AG10803 (cell line): ENCODE measurements around the gene CDCA4.

Experiments used
- DNase-seq: peaks from one replicate; pipeline ENCODE4 v3.0.0; 2010; ENCODE audit warnings: low read depth
- H3K4me3 ChIP-seq: 2 replicates; pipeline ENCODE4 v1.5.1; 2011; ENCODE audit warnings: mild to moderate bottlenecking, low read length, control low read depth
- CTCF ChIP-seq: conservative IDR thresholded peaks from 2 replicates; pipeline ENCODE4 v1.5.1; 2011; ENCODE audit warnings: mild to moderate bottlenecking, low read length, control low read depth, inconsistent platforms

Gene CDCA4

GRCh38 chr14:104971447-104972240 lies 49.2 kb downstream of the CDCA4 start:
- TF ChIP-seq CTCF = no peak
- DNase-seq = no peak
- no peak overlapping the region for H3K4me3 ChIP-seq

GRCh38 chr14:104970231-104971068 lies 50.4 kb downstream of the CDCA4 start:
- DNase-seq = peak; percentile 92
- H3K4me3 ChIP-seq = peak overlapping the region; percentile 82
- no peak for TF ChIP-seq CTCF

GRCh38 chr14:104969741-104970230 lies 51.1 kb downstream of the CDCA4 start:
- H3K4me3 ChIP-seq = peak overlapping the region; percentile 82
- no peak for TF ChIP-seq CTCF
- no peak for DNase-seq

GRCh38 chr14:104968541-104969401 lies 52.1 kb downstream of the CDCA4 start:
- H3K4me3 ChIP-seq = peak overlapping the region; percentile 82
- no peak for TF ChIP-seq CTCF
- peak; percentile 40 for DNase-seq

GRCh38 chr14:104968153-104968527 lies 52.7 kb downstream of the CDCA4 start:
- peak; percentile 38 for DNase-seq
- TF ChIP-seq CTCF = no peak
- peak overlapping the region; percentile 82 for H3K4me3 ChIP-seq

- peak overlapping the region; percentile 82 for H3K4me3 ChIP-seq
- DNase-seq = peak; percentile 24
- TF ChIP-seq CTCF = no peak
These were observed 53.3 kb downstream of the CDCA4 start for GRCh38 chr14:104967386-104968152.
